Activated CD4-positive, alpha-beta T cell treated with anti-CD3 and anti-CD28 coated beads, Interleukin-2, amount 50 U/mL, for 16 hours (primary cell): ENCODE results near the gene GRIN2A.

Experiments used
- DNase-seq: peaks from one replicate; pipeline ENCODE4 v3.0.0-alpha.2; 2020

Gene GRIN2A

DNA sequence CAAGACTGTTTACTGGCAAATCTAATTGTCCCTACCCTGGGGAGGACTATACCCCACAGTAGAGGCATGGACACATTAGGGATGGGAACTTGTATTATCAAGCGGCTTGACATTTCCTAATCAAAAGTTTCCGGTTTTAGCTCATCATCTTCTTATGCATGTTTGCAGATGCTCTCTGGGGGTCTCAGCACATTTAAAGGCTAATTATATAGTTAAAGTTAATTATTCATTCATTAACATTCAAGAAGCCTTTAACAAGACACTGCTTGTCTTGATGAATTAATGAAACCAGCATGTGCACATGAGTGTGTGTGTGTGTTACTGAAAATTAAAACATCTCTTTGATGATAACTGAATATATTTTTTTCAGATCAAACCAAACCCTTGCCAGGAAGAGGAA, 377.1 kb downstream of the GRIN2A start:
- no peak for DNase-seq

DNA sequence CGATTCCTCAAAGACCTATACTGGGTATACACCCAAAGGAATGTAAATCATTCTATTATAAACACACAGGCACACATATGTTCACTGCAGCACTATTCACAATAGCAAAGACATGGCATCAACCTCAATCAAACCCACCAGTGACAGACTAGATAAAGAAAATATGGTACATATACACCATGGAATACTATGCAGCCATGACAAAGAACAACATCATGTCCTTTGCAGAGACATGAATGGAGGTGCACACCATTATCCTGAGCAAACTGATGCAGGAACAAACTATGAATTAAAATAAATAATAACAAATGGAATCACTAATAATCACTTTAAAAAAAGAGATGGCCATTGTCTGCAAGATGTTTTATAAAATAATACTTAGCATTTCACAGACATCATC, 380.1 kb downstream of the GRIN2A start:
- no peak for DNase-seq

DNA sequence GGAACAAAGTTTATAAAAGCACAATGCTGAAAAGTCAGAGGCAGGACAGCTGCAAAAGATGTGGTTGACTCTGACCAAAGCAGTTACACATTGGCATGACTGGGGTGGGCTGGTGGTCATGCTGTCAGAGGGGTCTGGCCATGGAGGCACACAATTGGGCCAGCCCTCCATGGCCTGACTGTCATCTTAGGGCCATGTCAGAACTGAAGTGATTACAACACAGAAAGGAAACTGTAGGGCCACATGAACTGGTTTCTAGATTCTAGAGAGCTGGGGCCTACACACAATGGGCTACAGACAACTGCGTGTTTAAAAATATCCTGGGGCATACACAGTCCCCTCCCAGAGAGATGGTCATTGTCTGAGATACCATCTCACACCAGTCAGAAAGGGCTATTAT, 380.6 kb downstream of the GRIN2A start:
- DNase-seq: no peak

DNA sequence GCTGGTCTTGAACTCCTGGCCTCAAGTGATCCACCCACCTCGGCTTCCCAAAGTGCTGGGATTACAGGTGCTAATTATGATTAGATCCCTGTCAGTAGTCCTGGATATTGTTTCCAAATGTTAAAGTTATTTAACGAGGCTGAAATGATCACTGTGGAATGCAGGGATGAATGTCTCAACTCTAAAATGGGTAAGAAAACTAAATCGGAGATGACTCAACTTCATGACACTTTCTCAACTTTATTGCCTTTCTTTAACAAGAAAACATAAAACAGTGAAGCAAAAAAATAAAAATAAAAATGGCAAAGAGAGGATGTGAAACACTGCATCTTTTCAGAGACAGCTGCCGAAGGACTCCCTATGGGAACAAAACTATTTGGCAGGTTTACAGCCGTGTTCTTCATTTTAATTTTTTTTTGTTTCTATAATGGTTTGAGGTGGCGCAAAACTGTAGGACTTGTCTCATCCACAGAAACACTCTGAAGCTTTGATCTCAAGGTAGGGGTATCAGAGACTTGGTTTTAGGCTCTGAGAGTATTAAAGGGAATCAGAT, 382.0 kb downstream of the GRIN2A start:
- no peak for DNase-seq

DNA sequence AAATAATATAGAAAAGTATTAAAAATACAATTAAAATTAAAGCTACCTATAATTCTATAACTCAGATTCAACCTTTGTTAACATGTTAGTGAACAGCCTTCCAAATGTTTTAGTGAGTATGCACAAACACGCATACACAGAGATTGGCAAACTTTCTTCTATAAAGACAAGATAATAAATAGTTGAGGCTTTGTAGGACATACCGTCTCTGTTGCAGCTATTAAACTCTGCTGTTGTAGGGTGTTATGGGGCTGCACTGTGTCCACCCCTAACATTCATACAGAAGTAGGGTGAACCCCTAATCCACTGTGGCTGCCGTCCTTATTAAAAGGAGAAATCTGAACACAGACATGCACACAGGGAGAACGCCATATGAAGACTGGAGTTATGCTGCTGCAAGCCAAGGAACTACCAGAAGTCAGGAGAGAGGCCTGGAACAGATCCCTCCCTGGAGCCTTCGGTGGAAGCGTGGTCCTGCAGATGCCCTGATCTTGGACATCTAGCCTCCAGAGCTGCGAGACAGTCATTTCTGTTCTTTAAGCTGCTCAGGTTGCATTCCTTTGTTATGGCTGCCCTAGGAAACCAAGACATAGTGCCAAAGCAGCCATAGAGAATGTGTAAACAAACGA, 383.2 kb downstream of the GRIN2A start:
- DNase-seq: no peak

DNA sequence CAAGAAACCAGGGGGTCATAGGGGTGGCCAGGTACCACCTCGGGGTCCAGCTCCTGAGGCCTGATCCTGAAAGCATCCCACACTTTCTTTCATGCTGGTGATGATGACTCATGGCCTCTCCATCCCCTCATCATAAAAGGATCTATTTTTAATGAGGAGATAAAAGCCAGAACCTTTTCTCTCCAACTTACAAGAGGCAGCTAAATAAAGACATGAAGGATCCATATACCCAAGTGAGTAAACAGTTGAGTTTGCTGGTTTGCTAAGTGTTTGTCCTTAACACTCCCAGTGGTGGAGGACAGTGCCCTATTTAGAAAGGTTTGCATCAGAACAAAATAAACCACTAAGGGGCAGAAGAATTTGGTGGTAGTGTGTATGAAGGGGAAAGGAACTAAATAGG, 383.8 kb downstream of the GRIN2A start:
- no peak for DNase-seq

DNA sequence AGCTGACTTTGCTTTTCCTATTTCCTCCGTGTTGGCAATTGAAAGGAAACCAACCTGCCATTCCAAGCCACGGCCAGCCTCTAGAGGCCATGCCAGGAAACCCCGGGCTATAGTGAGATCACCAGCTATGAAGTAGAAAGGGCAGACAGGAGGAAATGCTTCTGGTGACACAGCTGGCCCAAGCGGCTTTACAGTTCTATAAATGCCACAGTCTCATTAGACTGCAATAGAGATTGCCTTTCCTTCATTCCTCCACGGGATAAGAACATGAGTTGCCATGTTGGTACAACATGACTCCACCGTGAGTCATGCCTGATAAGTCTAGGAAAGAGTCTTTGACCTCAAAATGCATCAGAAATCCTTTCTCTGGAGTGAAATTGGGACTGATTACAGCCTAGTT, 384.9 kb downstream of the GRIN2A start:
- no peak for DNase-seq

DNA sequence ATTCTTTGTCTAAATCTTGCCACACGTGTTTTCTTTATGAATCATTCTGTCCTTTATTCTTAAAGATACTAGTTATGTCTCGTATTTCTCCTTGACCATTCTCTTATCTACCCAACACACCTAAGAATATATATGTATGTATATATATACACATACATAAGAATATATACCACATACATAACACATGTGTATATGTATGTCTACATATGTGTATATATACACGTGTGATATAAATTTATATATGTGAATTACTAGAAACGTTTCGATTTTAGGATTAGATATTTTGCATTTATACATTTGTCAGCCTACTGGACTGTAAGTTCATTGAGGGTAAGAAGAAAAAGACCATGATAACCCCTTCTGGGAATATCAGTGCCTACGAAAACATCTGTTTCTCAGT, 388.6 kb downstream of the GRIN2A start:
- DNase-seq: no peak

DNA sequence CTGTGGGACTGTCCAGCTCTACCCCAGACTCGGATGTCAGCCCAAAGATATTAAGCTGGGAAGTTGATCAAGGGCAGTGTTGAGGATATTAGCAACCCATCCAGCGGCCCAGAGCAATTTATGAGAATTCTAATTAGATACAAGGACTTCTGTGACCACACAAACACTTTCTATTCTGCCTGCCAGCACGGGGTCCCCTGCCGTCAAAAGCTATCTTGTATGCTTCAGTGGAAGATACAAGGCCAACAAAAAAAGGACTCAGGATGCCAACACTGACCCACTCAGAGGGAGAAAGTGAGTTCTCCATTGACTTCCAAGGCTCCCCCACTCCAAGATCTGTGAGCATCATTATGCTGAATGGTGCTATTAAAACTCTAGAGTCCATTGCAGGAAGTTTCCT, 390.7 kb downstream of the GRIN2A start:
- no peak for DNase-seq

DNA sequence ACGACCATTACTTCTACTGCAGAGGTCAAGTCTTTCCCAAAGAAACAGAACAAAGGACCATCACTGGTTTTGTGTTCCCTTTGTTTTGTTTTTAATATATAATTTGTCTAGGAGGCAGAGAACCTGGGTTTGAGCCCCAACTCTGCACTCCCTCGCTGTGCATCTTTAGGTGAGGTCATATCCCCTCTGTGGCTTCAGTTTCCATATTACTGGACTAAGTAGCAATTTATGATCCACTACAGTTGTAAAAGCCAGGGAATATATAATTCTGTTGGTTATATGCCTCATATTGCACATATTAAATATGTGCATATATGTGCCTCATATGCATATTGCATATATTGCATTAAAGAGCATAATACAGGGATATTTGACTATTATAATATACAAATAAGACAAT, 392.0 kb downstream of the GRIN2A start:
- DNase-seq: no peak

DNA sequence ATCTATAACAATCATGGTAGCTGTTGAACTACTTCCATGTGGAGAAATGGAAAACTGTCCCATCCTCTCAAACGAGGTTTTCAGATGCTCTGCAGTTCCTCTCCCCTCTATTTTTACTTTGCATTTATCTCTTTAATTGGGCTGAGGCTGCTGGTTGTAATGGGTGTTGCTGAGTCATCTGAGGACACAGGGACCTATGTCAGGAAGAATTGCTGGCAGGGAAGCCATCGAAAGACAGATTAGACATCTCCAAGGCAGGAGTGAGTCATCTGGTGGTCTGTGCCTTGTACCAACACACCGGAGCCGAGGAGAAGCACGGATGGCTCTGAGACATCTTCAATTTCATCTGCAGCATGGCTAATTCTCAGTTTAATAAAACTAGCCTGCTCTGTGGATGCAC, 394.5 kb downstream of the GRIN2A start:
- DNase-seq: no peak

DNA sequence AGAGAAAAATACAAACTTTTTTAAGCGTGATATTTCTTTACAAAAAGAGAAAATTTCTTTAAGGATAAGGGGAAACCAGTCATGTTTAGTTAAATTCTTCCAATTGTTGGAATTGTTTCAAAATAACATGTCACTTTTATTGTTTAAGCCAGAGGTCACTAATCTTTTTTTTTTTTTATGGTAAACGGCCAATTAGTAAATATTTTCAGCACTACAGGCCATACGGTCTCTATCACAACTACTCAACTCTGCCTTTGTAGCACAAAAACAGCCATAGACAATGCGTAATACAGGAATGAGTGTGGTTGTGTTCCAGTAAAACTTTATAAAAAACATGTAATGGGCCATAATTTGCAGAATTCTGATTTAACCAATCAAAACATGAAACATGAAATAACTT, 401.4 kb downstream of the GRIN2A start:
- DNase-seq: no peak

DNA sequence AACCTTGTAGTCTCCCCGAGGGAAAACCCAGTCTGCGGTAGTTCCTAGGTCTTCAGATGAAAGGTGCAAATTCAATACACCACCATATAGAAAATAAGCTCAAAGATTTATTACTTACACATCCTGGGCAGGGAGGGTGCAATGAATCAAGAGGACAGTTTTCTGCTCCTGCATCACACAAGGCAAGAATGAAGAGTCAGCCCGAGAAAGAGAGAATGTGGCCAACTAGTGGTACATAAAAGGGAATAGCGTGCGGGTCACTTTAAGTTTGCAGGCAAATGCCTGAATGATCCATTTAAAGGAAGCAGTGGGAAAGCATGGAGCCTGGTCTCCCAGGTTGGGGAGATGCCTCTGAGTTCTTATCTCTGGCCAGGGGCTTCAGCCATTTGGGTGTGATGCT, 403.4 kb downstream of the GRIN2A start:
- DNase-seq: no peak

DNA sequence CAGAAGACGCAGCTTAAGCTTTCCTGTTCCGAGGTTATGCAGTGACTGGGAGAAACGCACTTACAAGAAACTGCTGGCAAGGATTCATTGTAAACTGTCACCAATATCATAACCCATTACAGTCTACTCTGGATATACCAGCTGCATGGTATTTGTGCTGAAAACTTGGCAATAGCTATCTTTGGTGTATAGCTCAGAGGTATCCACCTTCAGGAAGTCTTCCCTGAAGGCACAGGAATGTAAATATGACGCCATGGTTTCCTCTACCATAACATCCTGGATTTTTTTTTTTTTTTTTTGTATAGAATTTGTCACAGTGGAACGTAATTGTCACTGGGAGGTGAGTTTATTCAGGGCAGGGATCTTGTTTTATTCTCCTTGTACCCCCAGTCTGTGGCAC, 406.2 kb downstream of the GRIN2A start:
- DNase-seq: no peak

DNA sequence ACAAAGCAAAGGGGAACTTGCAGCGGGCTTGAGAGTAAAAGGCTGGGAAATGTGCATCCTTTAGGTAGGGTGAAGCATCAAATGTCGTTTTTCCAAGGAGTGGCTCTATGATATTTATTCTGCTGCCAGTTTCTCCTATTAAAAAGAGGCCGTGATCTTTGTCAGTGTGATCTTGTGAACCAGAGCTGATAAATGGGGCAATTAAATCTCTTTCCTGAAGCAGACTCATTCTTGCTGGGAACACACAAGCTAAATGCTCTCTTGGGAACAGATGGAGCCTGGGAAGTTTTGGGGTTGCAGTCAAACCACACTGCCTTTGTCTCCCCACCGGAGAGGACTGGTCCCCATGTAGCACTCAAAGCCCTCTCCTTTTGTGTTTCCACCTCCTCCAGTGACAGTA, 408.9 kb downstream of the GRIN2A start:
- no peak for DNase-seq

DNA sequence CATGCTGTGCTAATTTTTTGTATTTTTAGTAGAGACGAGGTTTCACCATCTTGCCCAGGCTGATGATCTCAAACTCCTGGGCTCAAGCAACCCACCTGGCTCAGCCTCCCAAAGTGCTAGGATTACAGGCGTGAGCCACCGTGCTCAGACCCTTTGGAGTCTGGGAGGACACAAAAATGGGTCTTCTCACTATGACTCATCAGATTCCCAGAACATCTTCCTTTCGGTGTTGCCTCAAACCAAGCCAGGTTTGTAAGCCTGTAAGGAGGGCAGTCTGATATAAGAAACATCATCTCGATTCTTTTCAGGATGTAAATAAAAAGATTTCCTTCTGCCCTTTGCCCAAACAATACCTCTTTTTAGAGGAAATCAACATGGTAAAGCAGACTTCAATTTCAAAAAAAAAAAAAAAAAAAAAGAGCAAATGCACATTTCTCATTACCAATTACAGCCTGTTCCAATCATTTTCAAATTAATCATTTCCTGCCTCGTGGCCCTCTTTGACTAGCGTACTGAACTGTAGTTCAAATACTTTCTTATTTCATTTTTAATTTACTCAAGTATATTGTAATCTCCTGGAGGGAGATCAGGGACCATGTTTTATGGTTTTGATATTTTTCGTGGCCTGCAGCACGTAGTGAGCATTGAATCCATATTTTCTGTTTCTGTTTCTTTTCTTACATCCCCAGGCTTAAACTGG, 409.6 kb downstream of the GRIN2A start:
- no peak for DNase-seq

DNA sequence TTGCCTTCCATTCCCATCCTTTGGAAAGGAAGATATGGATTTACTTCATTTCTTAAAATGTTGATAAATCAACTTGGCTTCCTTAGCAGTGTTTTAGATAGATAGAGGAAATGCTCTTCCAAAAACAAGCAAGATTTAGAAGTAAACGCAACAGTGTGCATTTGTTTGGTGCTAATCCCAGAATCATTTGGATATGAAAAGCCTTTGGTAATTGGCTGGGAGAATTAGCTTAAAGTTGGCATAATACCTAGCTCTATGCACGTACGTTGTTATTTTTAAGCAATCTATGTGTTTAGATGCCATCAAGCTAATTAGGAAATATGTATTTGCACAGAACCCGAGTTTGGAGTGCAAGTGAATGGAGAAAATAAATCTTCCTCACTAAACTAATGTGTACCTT, 415.3 kb downstream of the GRIN2A start:
- no peak for DNase-seq

DNA sequence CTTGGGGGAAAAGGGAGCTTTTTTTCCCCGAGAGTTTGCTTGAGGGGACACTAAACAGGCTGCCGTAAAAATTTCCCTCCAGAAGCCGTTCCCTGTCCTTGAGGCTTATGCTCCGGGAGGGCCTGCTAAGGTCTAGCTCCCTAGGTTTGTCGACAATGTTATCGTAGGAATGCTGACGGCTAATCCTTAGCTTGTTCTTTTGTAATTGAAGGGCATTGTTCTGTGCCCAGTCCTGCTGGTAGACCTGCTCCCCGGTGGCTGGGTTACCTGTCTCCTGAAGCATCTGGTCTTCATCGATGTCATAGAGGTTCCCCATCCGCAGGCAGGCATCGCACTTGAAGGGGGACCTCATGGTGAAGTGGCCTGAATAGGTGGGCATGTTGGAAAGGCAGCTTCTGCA, 418.7 kb downstream of the GRIN2A start:
- DNase-seq: no peak

DNA sequence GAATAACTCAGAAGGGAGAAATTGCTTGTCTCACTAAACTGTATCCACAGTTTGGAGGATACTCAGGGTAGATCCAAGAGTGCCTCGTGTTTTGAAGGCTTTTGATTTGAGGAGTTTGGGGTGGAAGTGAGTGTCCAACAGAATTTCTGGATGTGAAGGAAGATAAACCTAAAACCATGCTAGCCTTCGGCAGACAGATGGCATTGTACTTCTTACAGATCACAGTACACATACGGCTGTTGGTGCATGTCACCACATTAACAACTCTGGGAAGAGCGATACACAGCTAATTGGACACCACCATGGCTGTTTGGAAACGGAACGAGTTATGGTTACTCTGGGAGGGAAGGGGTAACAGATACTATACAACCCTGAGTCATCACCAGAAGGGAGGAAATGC, 420.4 kb downstream of the GRIN2A start:
- no peak for DNase-seq

DNA sequence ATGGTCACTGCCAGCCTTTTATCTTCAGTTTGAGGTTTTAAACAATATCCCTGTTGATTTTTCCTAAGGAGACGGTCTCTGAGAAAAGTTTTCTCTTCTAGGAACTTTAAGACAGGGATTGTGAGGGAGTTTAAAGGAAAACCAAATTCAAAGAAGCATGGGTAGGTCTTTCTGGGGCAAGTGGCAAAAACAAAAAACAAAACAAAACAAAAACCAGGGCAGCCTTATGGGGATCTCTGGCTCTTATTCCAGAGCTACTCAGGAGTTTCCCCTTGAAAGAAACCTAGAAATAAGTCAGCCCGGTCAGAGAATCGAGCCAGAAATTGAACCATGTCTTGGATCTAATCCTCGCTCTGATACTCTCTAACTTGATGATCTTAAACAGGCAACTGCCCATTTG, 424.5 kb downstream of the GRIN2A start:
- DNase-seq: no peak

DNA sequence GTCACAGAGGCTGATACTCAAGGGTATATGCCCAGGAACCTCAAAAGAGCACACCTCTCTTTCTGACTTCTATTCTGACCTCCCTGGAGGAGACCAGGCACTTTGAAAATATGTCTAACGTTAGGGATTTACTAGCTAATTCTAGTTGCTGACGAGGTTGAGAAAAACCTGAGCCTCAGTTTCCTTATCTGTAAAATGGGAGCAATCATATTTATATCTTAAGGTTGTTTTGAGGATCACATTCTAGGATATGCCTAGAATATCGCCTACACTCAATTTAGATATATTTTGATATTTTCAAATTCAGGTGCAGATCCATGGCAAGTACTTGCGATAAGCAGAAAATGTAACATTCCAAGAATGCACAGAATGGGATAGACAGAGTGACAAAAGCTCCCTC, 425.8 kb downstream of the GRIN2A start:
- no peak for DNase-seq

DNA sequence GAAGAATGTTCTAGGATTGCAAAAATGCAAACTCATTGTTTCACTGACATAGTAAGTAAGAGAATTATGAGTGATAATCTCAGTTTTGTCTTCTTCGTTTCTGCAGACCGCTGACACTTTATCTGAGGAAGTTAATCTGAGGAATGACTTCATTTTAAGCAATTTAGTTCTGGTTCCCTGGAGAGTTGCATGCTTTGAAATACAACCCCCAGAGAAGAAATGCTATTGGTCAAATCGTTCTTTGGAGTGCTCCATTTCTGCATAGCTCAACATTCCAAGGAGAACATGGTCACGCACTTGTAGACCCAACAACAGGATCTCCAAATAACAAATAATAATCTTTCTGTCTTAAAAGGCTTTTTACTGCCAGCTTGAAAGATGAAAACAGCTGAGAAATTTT, 427.1 kb downstream of the GRIN2A start:
- no peak for DNase-seq

DNA sequence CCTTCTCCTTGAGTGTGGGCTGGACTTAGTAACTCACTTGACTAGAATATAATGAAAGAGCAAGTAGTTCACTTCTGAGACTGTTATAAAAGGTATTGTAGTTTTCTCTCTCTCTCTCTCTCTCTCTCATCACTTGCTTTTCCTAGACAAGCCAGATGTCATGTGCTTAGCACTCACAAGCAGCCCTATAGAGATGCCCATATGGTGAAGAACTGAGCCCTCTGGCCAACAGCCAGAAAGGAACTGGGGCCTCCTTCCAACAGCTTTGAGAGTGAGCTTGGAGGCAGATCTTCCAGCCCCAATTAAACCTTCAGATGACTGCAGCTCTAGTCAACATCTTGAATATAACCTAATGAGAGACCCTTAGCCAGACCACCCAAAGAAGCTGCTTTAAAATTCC, 440.5 kb downstream of the GRIN2A start:
- DNase-seq: no peak

DNA sequence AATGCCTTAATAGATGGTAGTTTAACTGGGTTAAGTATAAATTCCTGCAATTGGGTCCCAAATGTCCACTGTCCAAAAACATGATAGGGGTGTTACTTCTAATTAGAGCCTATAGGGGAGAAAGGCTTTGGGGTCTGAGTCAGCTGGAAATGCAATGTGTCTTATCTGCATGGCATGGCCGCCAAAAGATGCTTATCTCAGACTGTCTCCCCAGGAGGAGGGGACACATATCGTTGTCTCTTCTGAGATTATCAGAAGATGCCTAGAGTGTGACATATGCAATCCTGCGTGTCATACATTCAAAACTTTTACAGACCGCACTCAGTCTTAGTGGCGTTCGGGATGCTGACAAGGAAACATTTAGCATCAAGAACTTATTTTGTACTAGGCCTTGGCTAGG, 442.9 kb downstream of the GRIN2A start:
- DNase-seq: no peak

DNA sequence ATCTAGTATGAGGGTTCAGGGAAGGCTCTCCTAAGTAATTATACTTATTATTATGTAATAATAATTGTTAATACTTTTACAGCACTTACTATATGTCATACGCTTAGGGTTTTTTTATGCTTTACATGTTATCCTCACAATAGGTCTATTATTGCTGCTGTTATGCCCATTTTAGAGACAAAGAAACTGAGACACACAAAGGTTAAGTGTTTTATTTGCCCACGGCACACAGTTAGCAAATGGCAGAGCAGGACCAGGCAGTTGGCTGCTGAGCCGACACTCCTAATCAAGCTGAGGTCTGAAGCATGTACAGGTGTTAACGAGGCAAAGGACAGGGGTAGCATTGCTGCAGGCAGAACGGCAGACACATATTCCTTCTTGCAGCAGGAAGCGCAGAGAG, 443.5 kb downstream of the GRIN2A start:
- DNase-seq: no peak
